ENCODE measurements around the gene RRAD. TPM values are rescaled to one million over a fixed set of nuclear protein-coding genes. Genes with fewer than 3 reads are reported as not detected.
"Not testable (repeated sequence)": the region's sequence is repeated elsewhere in the genome, so short reads cannot be mapped to it uniquely, and the experiment has no call there.

RRAD gene
- total RNA-seq, 1 experiment from 2014 or later = not detected

DNA sequence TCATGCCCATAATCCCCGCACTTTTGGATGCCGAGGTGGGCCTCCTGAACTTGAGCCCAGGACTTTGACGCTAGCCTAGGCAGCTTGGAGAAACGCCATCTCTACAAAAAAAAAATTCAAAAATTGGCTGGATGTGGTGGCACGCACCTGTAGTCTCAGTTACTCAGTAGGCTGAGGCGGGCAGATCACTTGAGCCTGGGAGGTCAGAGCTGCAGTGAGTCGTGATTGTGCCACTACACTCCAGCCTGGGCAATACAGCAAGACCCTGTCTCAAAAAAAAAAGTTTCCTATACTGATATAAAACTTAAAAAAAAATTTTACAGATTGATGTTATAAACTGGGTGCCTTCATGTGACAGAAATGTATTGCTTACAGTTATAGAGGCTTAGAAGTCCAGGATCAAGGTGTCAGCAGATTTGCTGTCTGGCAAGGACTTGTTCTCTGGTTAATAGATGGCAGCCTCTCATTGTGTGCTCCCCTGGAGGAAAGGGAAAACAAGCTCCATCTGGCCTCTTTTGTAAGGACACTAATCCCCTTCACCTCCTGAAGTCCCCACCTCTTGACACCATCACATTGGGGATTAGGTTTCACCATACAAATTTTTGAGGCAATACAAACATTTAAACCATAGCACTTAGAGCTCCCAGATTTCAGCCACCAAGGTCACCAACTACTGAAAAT lies 27.2 kb upstream of the RRAD start:
- in situ Hi-C loops (cut with HindIII; ENCODE audit: low sequenced_read_pairs) = no loop called here
- no peak for DNase-seq (ENCODE audit: low spot score)

DNA sequence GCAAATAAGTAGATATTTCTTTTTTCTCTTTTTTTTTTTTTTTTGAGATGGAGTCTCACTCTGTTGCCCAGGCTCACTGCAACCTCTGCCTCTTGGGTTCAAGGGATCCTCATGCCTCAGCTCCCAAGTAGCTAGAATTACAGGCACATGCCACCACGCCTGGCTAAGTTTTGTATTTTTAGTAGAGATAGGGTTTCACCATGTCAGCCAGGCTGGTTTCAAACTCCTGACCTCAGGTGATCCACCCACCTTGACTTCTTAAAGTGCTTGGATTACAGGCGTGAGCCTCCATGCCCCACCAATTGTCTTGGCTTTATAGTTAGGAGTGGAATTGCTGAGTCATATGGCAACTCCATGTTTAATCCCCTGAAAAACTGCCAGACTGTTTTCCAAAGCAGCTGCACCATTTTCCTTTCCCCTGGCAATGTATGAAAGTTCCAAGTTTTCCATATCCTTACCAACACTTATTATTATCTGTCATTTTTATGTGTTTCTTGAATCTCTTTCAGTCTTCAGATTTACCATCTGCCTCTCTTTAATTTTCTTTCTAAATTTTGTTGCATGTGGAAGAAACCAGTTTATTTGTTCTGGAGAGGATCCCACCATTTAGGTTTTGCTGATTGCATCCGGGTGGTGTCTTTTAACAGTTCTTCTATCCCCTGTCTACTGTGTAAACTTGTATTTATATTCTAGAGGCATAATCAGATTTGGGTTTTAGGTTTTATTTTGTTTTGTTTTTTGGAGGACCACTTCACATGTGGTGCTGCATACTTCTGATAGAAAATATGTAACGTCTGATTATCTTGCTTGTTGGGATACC lies 25.8 kb upstream of the RRAD start:
- DNase-seq (ENCODE audit: low spot score) = no peak
- in situ Hi-C loops (cut with HindIII; ENCODE audit: low sequenced_read_pairs) = no loop called here

DNA sequence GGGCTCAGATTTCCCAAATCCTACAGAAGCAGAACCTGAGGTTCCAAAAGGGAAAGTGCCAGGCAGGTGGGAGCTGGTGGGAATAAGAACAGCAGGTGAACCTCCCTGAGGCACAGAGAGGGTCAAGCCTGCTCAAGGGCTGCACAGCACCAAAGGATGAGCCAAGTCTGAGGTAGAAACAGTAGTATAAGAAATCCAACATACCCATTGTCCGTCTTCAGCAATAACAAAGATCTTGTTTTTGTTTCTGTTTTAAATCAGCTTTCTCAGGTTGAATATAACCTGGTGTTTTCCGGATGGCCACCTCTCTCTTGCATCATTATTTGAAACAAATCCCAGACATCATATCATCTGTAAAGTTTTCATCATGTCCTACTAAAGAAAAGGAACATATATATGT lies 25.1 kb upstream of the RRAD start:
- no peak for DNase-seq (ENCODE audit: low spot score)
- in situ Hi-C loops (cut with HindIII; ENCODE audit: low sequenced_read_pairs) = no loop called here

DNA sequence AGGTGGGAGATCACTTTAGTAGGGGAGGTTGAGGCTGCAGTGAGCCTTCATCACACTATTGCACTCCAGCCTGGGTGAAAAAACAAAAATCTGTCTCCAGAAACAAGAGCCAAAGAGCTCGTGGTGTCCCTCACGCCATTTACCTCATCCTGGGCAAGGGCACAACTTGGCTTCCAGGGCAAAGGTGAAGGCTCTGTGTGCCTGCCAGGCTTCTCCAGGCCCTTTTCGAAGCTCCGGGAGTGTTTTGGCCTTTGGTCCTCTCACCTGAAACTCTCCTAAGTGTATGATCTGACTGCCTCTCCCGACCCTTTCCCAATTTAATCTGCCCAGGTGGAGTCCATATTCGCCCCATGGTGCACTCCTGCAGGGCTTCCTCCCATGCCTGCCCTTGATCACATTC lies 24.1 kb upstream of the RRAD start:
- in situ Hi-C loops (cut with HindIII; ENCODE audit: low sequenced_read_pairs) = no loop called here
- DNase-seq (ENCODE audit: low spot score) = no peak

GRCh38 chr16:66948837-66949225 lies 23.5 kb upstream of the RRAD start:
- DNase-seq (ENCODE audit: low spot score) = no peak
- in situ Hi-C loops (cut with HindIII; ENCODE audit: low sequenced_read_pairs) = no loop called here

DNA sequence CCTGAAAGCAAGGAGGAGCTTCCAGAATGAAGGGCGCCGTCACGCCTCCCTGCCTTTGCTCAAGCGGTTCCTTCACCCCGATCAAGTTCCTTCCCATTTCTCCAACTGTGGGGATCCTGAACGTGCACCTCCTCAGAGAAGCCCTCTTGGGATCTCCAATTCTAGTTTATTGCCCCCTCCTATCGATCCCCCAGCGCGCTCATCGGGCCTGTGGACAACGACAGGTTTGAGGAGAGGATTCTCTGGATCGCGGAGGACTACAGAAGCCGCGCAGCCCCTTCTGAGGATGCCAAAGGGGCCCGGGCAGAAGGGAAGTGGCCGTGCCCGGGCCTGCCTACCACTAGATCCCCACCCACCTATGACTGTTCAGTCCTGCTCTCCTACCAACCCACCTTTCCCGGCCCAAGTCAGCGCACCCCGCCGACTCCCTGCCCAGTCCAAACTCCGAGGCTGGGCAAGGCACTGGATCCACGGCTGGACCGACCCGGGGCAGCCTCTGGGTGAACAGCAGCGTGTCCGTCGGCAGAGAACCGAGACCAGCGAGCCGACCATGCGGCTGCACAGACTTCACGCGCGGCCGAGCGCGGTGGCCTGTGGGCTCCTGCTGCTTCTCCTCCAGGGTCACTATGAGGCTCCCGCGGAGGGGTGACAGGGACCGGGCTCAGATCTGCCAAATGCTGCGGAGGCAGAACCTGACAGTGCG lies 22.9 kb upstream of the RRAD start:
- peak; percentile 18 for DNase-seq (ENCODE audit: low spot score)
- in situ Hi-C loops (cut with HindIII; ENCODE audit: low sequenced_read_pairs) = no loop called here

DNA sequence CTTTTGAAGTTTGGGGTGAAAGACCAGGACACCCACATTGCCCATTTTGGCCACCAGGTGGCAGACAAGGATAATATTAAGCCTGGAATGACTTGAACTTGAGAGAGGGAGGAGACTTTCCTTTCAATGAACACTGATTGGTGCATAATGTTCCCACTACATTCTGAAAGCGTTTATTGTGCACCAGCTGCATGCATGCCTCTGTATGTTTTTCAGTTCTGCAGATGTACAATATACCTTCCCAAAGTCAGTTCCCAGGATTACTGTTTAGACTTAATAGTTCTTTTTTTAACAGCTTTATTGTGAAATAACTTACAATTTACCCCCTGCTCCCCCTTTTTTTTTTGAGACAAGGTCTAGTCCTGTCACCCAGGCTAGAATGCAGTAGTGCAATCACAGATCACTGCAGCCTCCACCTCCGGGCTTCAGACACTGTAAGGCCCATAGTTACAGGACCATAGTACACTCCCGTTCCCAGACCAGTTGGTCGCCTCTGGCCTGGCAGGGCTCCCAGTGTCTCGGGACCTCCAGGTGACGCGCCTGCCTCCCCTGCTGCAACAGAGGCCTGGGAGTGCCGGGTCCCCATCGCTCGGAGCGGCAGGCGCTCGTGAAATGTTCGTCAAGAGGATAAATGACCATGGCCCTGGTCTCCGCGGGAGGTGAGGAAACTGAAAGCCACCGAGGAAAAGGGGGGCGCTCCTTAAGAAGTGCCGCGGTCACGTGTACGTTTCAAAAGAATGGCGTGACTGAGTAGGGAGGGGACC lies 22.1 kb upstream of the RRAD start:
- in situ Hi-C loops (cut with HindIII; ENCODE audit: low sequenced_read_pairs) = no loop called here
- peak; percentile 92 for DNase-seq (ENCODE audit: low spot score)

- in situ Hi-C loops (cut with HindIII; ENCODE audit: low sequenced_read_pairs) = no loop called here
- no peak for DNase-seq (ENCODE audit: low spot score)
Measured at GRCh38 chr16:66946974-66947301, 21.6 kb upstream of the RRAD start.

GRCh38 chr16:66946541-66946940 lies 21.2 kb upstream of the RRAD start:
- no peak for DNase-seq (ENCODE audit: low spot score)
- in situ Hi-C loops (cut with HindIII; ENCODE audit: low sequenced_read_pairs) = no loop called here

GRCh38 chr16:66945939-66946338 lies 20.6 kb upstream of the RRAD start:
- DNase-seq (ENCODE audit: low spot score) = no peak
- in situ Hi-C loops (cut with HindIII; ENCODE audit: low sequenced_read_pairs) = no loop called here

DNA sequence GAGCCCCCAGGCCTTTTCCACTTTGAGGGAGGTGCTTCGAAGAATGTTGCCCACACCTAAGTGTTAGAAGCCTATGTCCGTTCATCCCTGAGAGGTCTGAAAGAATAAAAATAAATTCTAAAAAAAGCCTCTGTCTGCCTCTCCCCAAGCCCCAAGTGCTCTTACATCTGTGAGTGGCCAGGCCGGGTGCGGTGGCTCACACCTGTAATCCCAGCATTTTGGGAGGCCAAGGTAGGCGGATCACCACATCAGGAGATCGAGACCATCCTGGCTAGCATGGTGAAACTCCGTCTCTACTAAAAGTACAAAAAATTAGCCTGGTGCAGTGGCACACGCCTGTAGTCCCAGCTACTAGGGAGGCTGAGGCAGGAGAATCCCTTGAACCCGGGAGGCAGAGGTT lies 19.6 kb upstream of the RRAD start:
- DNase-seq (ENCODE audit: low spot score); in situ Hi-C loops (cut with HindIII; ENCODE audit: low sequenced_read_pairs): not testable (repeated sequence)

DNA sequence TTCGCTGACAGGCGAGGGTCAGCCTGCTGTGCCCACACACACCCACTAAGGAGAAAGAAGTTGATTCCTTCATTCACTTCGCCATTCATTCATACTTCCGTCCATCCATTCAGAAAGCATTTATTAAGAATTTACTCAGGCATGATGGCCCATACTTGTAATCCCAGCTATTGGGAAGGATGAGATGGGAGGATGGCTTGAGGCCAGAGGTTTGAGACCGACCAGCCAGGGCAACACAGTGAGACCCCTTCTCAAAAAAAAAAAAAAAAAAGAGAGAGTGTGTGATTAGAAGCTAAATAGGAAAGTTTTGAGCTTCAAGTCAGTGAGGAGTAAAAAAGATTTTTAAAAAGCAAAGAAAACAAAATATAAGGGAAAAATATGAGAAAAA lies 18.7 kb upstream of the RRAD start:
- in situ Hi-C loops (cut with HindIII; ENCODE audit: low sequenced_read_pairs) = no loop called here
- DNase-seq (ENCODE audit: low spot score) = no peak

- in situ Hi-C loops (cut with HindIII; ENCODE audit: low sequenced_read_pairs) = no loop called here
- DNase-seq (ENCODE audit: low spot score) = no peak
Measured at GRCh38 chr16:66943426-66944053, 18.2 kb upstream of the RRAD start.

- in situ Hi-C loops (cut with HindIII; ENCODE audit: low sequenced_read_pairs) = no loop called here
- DNase-seq (ENCODE audit: low spot score) = no peak
Measured at GRCh38 chr16:66942981-66943380, 17.6 kb upstream of the RRAD start.

DNA sequence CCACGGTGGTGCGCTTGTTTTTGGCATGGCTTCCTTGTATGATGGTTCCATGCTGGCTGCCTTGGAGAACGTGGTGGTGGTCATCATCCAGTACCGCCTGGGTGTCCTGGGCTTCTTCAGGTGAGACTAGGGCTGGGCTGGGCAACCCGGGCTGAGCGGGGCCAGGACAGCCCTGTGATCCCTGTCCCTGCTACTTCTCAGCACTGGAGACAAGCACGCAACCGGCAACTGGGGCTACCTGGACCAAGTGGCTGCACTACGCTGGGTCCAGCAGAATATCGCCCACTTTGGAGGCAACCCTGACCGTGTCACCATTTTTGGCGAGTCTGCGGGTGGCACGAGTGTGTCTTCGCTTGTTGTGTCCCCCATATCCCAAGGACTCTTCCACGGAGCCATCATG lies 14.9 kb upstream of the RRAD start:
- in situ Hi-C loops (cut with HindIII; ENCODE audit: low sequenced_read_pairs) = no loop called here
- no peak for DNase-seq (ENCODE audit: low spot score)

- in situ Hi-C loops (cut with HindIII; ENCODE audit: low sequenced_read_pairs) = no loop called here
- no peak for DNase-seq (ENCODE audit: low spot score)
Measured at GRCh38 chr16:66939366-66939765, 14.0 kb upstream of the RRAD start.

DNA sequence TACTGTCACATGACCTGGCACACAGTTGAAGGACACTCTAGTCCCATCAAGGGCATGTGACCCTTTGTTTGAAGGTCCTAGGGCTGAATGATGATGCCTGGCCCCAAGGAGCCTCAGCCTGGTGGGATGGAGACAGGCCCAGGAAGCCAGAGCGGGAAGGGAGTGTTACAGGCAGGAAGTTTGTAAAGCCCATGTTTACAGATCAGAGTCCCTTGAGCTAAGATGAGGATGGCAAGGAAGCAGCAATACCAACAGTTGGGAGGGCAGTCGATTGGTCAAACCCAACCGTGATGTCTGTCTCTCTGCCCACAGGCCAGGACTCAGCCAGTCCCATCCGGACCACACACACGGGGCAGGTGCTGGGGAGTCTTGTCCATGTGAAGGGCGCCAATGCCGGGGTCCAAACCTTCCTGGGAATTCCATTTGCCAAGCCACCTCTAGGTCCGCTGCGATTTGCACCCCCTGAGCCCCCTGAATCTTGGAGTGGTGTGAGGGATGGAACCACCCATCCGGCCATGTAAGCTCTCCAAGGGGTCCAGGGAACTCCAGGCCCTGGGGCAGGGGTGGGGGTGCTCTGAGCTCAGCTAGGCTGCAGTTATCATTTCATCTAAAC lies 12.5 kb upstream of the RRAD start:
- in situ Hi-C loops (cut with HindIII; ENCODE audit: low sequenced_read_pairs) = no loop called here
- no peak for DNase-seq (ENCODE audit: low spot score)

DNA sequence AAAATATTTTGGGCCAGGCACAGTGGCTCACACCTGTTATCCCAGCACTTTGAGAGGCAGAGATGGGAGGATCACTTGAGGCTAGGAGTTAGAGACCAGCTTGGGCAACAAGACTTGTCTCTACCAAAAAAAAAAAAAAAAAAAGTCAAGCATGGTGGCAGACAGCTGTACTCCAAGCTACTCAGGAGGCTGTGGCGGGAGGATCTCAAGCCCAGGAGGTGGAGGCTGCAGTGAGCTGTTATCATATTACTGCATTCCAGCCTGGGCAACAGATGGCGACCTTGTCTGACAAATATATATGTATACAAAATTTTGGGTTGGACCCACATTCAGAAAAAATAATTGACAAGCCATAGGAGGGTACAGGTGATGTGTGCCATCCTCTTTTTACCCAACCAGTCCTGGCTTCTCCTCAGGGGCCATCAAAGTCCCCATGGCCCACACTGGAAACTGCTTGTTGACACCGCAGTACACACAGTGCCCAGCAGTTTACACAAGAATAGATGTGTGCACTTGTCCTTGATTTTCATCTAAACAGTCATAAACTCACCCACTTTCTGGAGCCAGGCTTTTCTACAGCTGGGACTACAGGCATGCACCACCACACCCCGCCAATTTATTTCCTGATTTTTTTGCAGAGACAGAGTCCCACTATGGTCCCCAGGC lies 11.7 kb upstream of the RRAD start:
- in situ Hi-C loops (cut with HindIII; ENCODE audit: low sequenced_read_pairs) = no loop called here
- DNase-seq (ENCODE audit: low spot score) = no peak

Measured in G401 (cell line).